HCT116 (cell line): ENCODE data around the gene TNN. TPM values are rescaled to one million over a fixed set of nuclear protein-coding genes. Genes with fewer than 3 reads are reported as not detected.

Experiments
- ATAC-seq: fragments of 200-7000 bp; cut with Tn5 transposase; 2 replicates; pipeline ENCODE4 v1.9.1; 2020; ENCODE audit warnings: mild to moderate bottlenecking, moderate library complexity
- BruUV-seq: library from RNA; stranded (reverse); fragments of 400-500 nt; replicated peaks from 2 replicates; lab custom pipeline; 2021; lab: Mats Ljungman, UMichigan
- CTCF ChIA-PET: fragments of 300-600 bp; sonication (Branson Sonifier 250); formaldehyde crosslinking; loops from one replicate; lab custom pipeline; 2021; ENCODE audit warnings: antibody characterized with exemption; lab: Charles Lee
- POLR2A ChIA-PET: fragments of 300-600, 350-600 bp; sonication (Branson Sonifier 250); formaldehyde crosslinking; loops from one replicate; lab custom pipeline; 2021; ENCODE audit warnings: antibody characterized with exemption; lab: Charles Lee
- RAD21 ChIA-PET, 2 experiments: fragments of 300-600 bp; sonication (Branson Sonifier 250); formaldehyde crosslinking; loops; one replicate each; lab custom pipeline; 2023; ENCODE audit warnings: low total read pairs in 2 of 2; ENCODE audit not compliant: uncharacterized antibody in 2 of 2, unreplicated experiment in 2 of 2, low non-redundant PET in 1 of 2; lab: Charles Lee
- DNase-seq: peaks from one replicate; pipeline ENCODE4 v3.0.0-alpha.2; 2010; ENCODE audit warnings: low read depth, low spot score
- H2AFZ ChIP-seq: fragments of 200-600 bp; shearing (Covaris generic), sonication (generic); 2 replicates; pipeline ENCODE4 v1.6.1; 2017; ENCODE audit warnings: low read depth, mixed run types, mixed read lengths, antibody characterized with exemption, low read length; ENCODE audit not compliant: poor library complexity, severe bottlenecking
- H3K27ac ChIP-seq: 2 replicates; pipeline ENCODE4 v1.5.1; 2012; ENCODE audit warnings: low read depth, low read length
- H3K27me3 ChIP-seq: fragments of 200-600 bp; sonication (generic); 2 replicates; pipeline ENCODE4 v1.6.1; 2016; ENCODE audit warnings: mixed run types, low read length, mixed read lengths; ENCODE audit not compliant: insufficient read depth
- H3K36me3 ChIP-seq, 2 experiments: fragments of 200-500 bp in 1 of 2; fragments of 200-600 bp in 1 of 2; sonication (Bioruptor generic) in 1 of 2; sonication (generic) in 1 of 2; 2 replicates each; pipeline versions ENCODE4 v1.5.1 to v1.6.1; 2014 to 2016; ENCODE audit warnings: low read length in 2 of 2, inconsistent platforms in 1 of 2, mixed read lengths in 1 of 2, mixed run types in 1 of 2; ENCODE audit not compliant: insufficient read depth in 2 of 2, control insufficient read depth in 1 of 2
- H3K4me1 ChIP-seq, 2 experiments: fragments of 200-600 bp in 1 of 2; sonication (generic) in 1 of 2; 2 replicates each; pipeline versions ENCODE4 v1.5.1 to v1.6.1; 2012 to 2017; ENCODE audit warnings: low read length in 2 of 2, inconsistent platforms in 1 of 2, mild to moderate bottlenecking in 1 of 2, mixed read lengths in 1 of 2, mixed run types in 1 of 2, moderate library complexity in 1 of 2; ENCODE audit not compliant: insufficient read depth in 2 of 2, control insufficient read depth in 1 of 2
- H3K4me2 ChIP-seq: fragments of 200-600 bp; sonication (generic); 2 replicates; pipeline ENCODE4 v1.6.1; 2017; ENCODE audit warnings: mixed run types, low read length, mixed read lengths
- H3K4me3 ChIP-seq, 2 experiments: fragments of 200-600 bp in 1 of 2; sonication (generic) in 1 of 2; replicated peaks in 1 of 2; 2 replicates each; pipeline ENCODE4 v1.5.1; 2011 to 2016; ENCODE audit warnings: low read length in 2 of 2, control low read depth in 1 of 2, low read depth in 1 of 2, mild to moderate bottlenecking in 1 of 2, mixed read lengths in 1 of 2, mixed run types in 1 of 2
- H3K79me2 ChIP-seq: fragments of 200-600 bp; sonication (generic); 2 replicates; pipeline ENCODE4 v1.6.1; 2017; ENCODE audit warnings: mild to moderate bottlenecking, mixed run types, low read length, moderate library complexity, mixed read lengths; ENCODE audit not compliant: insufficient read depth
- H3K9ac ChIP-seq: fragments of 200-600 bp; sonication (generic); 2 replicates; pipeline ENCODE4 v1.6.1; 2016; ENCODE audit warnings: low read length, mixed read lengths
- H3K9me2 ChIP-seq: fragments of 200-600 bp; sonication (generic), shearing (Covaris generic); 2 replicates; pipeline ENCODE4 v1.6.1; 2017; ENCODE audit warnings: mixed run types, mild to moderate bottlenecking, moderate library complexity; ENCODE audit not compliant: insufficient read depth
- H3K9me3 ChIP-seq, 2 experiments: fragments of 200-500 bp in 1 of 2; fragments of 200-600 bp in 1 of 2; sonication (Bioruptor generic) in 1 of 2; sonication (generic) in 1 of 2; 2 replicates each; pipeline ENCODE4 v1.6.1; 2014 to 2017; ENCODE audit warnings: low read length in 2 of 2, mixed read lengths in 2 of 2, inconsistent platforms in 1 of 2, low read depth in 1 of 2, mild to moderate bottlenecking in 1 of 2, mixed run types in 1 of 2, moderate library complexity in 1 of 2; ENCODE audit not compliant: control insufficient read depth in 1 of 2, insufficient read depth in 1 of 2
- H4K20me1 ChIP-seq: fragments of 200-600 bp; sonication (generic), shearing (Covaris generic); 2 replicates; pipeline ENCODE4 v1.6.1; 2017; ENCODE audit warnings: mixed run types, mild to moderate bottlenecking, moderate library complexity; ENCODE audit not compliant: insufficient read depth
- CBX3 ChIP-seq: IDR thresholded peaks from 2 replicates; pipeline ENCODE4 v1.6.1; 2012; ENCODE audit warnings: low read depth
- CEBPB ChIP-seq: IDR thresholded peaks from 2 replicates; pipeline ENCODE4 v1.6.1; 2012; ENCODE audit warnings: low read depth
- EGR1 ChIP-seq: IDR thresholded peaks from 2 replicates; pipeline ENCODE4 v1.6.1; 2012; ENCODE audit warnings: low read depth
- EZH2 ChIP-seq: fragments of 200-600 bp; sonication (generic); IDR thresholded peaks from 2 replicates; pipeline ENCODE4 v1.6.1; 2017; ENCODE audit warnings: antibody characterized with exemption, mixed run types
- RAD21 ChIP-seq: IDR thresholded peaks from 2 replicates; pipeline ENCODE4 v1.6.1; 2012; ENCODE audit warnings: low read depth, mild to moderate bottlenecking
- SIN3A ChIP-seq: IDR thresholded peaks from 2 replicates; pipeline ENCODE4 v1.6.1; 2012; ENCODE audit warnings: low read depth
- SP1 ChIP-seq: IDR thresholded peaks from 2 replicates; pipeline ENCODE4 v1.6.1; 2012; ENCODE audit warnings: low read depth
- SRF ChIP-seq: IDR thresholded peaks from 2 replicates; pipeline ENCODE4 v1.6.1; 2012; ENCODE audit warnings: low read depth
- intact Hi-C: fragments of 100-400 bp; cut with micrococcal nuclease; formaldehyde crosslinking; loops from 2 replicates; pipeline ENCODE4 v1.10.0; 2022
- total RNA-seq: library from RNA; stranded (reverse); gene quantifications from one replicate; pipeline ENCODE4 v1.2.1, GENCODE V29; 2021; ENCODE audit not compliant: unreplicated experiment
- TF ChIP-seq, protein P1 (sequence below): IDR thresholded peaks from 2 replicates; pipeline ENCODE4 v1.6.1; 2011; ENCODE audit warnings: mild to moderate bottlenecking, low read length, moderate library complexity; ENCODE audit not compliant: insufficient replicate concordance; ENCODE audit errors: extremely low read depth

The TNN gene
- total RNA-seq, 1 experiment from 2014 or later: not detected

DNA sequence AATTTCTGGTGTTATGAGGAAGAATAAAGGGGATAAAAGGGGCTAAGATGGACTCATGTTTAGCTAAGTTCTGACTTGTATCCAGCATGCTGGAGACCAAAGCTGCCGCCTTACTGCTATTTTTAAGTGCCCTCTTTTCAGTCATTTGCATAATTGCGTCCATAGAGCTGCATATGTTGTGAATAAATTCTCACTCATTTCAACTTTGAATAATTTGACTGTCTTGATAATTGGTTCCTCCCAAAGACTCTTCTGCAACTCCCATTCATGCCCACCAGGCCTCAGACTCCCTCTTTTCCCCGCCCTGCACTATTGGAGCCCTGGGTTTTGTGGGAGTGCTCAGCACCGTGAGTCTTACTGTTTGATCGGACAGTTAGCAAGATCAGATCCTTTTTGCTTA lies 79.9 kb downstream of the TNN start:
- ChIA-PET CTCF (interaction anchor here (1.5 to 4.2 kb wide), 5 partner anchors 11 to 214 kb away, joined by 4 to 35 read pairs (median 30); no protein-coding TSS in a partner anchor), RAD21 (no interaction called here), POLR2A (no interaction called here)
- no peak overlapping the region for H2AFZ ChIP-seq
- H3K36me3 ChIP-seq: no peaks in the 10 kb centered on the region
- H4K20me1 ChIP-seq: no peaks in the 10 kb centered on the region
- no TSS peak for BruUV-seq
- no peaks in the 10 kb centered on the region for H3K79me2 ChIP-seq
- no peak overlapping the region for H3K4me3 ChIP-seq
- no peaks in the 10 kb centered on the region for H3K9me3 ChIP-seq
- H3K4me1 ChIP-seq: peaks cover 0 to 9% of the 10 kb centered on the region in 2 experiments; a peak in 2 of 4 replicates
- intact Hi-C loops: loop anchor here (2.0 to 5.0 kb wide), 3 partner anchors 119 to 1695 kb away; no protein-coding TSS in a partner anchor
- H3K9ac ChIP-seq: no peak overlapping the region
- no peak overlapping the region for H3K27ac ChIP-seq
- no peaks in the 10 kb centered on the region for H3K9me2 ChIP-seq
- H3K27me3 ChIP-seq: peaks cover 9% of the 10 kb centered on the region
- TF ChIP-seq CEBPB: no peak
- no peak for TF ChIP-seq EZH2
- TF ChIP-seq, protein P1, sequence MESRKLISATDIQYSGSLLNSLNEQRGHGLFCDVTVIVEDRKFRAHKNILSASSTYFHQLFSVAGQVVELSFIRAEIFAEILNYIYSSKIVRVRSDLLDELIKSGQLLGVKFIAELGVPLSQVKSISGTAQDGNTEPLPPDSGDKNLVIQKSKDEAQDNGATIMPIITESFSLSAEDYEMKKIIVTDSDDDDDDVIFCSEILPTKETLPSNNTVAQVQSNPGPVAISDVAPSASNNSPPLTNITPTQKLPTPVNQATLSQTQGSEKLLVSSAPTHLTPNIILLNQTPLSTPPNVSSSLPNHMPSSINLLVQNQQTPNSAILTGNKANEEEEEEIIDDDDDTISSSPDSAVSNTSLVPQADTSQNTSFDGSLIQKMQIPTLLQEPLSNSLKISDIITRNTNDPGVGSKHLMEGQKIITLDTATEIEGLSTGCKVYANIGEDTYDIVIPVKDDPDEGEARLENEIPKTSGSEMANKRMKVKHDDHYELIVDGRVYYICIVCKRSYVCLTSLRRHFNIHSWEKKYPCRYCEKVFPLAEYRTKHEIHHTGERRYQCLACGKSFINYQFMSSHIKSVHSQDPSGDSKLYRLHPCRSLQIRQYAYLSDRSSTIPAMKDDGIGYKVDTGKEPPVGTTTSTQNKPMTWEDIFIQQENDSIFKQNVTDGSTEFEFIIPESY: no peak
- TF ChIP-seq CBX3: no peak
- TF ChIP-seq SP1: no peak
- TF ChIP-seq SIN3A: no peak
- no peak for TF ChIP-seq EGR1
- no peak for TF ChIP-seq SRF
- no peak for TF ChIP-seq RAD21
- TF ChIP-seq, all 23 proteins: peak for 0
- H3K4me2 ChIP-seq: no peak overlapping the region
- DNase-seq (no peak), ATAC-seq (no peak)
